GM13977 (cell line): ENCODE results near the gene SNX30.
A peak's percentile ranks its signal among the peaks of the same experiment; 100 is the strongest.

Experiments
- DNase-seq: peaks from one replicate; pipeline ENCODE4 v3.0.0; 2012; ENCODE audit warnings: low spot score
- CTCF ChIP-seq: IDR thresholded peaks from 2 replicates; pipeline ENCODE4 v1.5.1; 2012; ENCODE audit warnings: mild to moderate bottlenecking, control low read depth; ENCODE audit not compliant: insufficient read depth; ENCODE audit errors: extremely low read depth, missing control alignments
- in situ Hi-C: fragments of 300-500 bp; cut with MboI; formaldehyde crosslinking; loops from one replicate; pipeline ENCODE4 v1.12.0; 2022; ENCODE audit warnings: low sequenced_read_pairs, low pct_unique_long_range_greater_than_20kb, mixed read lengths, inconsistent platforms; ENCODE audit not compliant: unreplicated experiment

Gene SNX30

GRCh38 chr9:112914524-112914923 lies 164.0 kb downstream of the SNX30 start:
- no peak for DNase-seq
- in situ Hi-C loops = no loop called here
- TF ChIP-seq CTCF = no peak

- no peak for DNase-seq
- TF ChIP-seq CTCF = no peak
- in situ Hi-C loops = no loop called here
Observed at GRCh38 chr9:112917047-112917986, 166.8 kb downstream of the SNX30 start.

GRCh38 chr9:112917987-112918362 lies 167.4 kb downstream of the SNX30 start:
- in situ Hi-C loops = no loop called here
- TF ChIP-seq CTCF = no peak
- no peak for DNase-seq

- in situ Hi-C loops = no loop called here
- DNase-seq = peak; percentile 20
- peak; percentile 65 for TF ChIP-seq CTCF
Observed at GRCh38 chr9:112921549-112921948, 171.0 kb downstream of the SNX30 start.
